GM12875 (cell line): Measurements from ENCODE around the gene RGL1.

Experiments
- H3K4me3 ChIP-seq: one replicate; pipeline ENCODE4 v1.5.1; 2011; ENCODE audit warnings: low read depth, low read length, control low read depth
- CTCF ChIP-seq: IDR thresholded peaks from 2 replicates; pipeline ENCODE4 v1.5.1; 2011; ENCODE audit warnings: low read depth, mild to moderate bottlenecking, control low read depth, inconsistent platforms, low read length, moderate library complexity, borderline replicate concordance; ENCODE audit not compliant: insufficient read depth

The RGL1 gene

GRCh38 chr1:183957216-183957830 is 152.4 kb downstream of the RGL1 start:
- no peak for TF ChIP-seq CTCF
- H3K4me3 ChIP-seq, result no peak overlapping the region

DNA sequence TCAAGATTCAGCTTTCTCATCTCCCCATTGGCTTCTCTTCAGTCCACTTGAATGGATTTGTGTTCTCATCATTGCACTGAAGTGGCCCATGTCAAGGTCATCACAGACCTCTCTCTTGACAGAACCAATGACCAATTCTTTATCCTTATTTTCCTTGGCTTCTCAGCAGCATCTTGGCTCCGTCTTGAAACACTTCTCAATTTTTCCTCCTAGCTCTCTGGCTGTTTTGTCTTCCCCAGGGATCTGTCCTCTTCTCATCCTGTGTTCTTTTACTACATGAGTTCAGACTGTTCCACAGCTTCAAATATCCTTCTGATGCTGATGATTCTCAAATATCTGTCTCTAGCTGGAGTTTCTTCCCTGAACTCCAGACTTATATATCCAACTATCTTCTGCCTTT is 154.0 kb downstream of the RGL1 start:
- TF ChIP-seq CTCF, result no peak
- no peak overlapping the region for H3K4me3 ChIP-seq

DNA sequence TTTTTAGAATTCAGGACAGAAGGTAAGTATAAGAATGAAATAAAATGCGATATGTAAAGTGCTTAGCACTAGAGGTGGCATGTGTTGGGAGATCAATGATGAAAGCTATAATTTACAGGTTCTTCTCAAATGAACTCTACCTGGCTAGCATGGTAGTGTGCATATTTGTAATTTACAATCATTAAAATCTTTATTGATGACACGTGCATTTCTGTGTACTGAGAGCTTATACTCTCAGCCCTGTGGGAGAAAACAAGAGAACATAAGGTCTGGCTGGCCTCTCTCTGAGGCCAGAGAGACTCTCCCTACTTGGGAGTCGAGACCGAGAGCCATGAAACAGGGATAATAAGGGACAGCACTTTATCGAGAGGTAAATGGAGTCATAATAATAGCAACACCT is 156.2 kb downstream of the RGL1 start:
- TF ChIP-seq CTCF, result no peak
- H3K4me3 ChIP-seq, result no peak overlapping the region

DNA sequence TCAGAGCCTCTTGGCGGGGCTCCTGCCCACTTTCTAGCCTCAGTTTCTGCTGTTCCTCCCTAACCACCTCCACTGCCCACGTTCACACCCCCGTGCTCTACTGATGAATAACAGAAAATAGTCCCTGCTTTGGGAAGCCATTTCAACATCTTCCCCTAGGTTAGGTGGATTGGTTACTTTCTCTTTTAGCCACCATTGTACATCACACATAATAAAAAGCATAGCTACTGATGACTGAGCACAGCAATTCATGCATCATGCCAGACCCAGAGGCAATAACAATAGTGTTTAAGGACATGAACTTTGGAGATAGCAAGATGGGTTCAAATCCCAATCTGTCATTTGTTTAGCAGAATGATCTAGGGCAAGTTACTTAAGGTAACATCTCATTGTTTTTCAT is 158.0 kb downstream of the RGL1 start:
- no peak for TF ChIP-seq CTCF

DNA sequence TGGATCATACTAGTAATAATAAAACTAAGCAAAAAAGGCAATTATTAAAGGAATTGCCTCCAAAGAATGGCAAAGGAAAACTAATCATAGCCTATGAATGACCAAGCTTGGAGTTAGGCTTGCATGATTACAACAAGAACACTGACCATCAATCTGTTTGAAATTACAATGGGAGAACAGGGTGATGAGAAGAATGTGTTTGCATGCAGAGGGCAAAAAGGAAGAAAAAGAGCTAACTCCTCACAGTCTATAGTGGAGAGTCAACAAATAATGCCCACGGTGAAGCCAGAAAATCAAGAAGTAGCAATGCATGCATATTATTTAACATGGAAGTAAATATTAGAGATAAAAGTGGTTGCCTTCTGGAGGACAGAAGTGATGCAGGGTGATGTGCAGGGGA is 160.8 kb downstream of the RGL1 start:
- TF ChIP-seq CTCF, result no peak
- H3K4me3 ChIP-seq, result no peak overlapping the region

More for the DNA sequence above, 158.0 kb downstream of the RGL1 start:
- H3K4me3 ChIP-seq, result no peak overlapping the region

DNA sequence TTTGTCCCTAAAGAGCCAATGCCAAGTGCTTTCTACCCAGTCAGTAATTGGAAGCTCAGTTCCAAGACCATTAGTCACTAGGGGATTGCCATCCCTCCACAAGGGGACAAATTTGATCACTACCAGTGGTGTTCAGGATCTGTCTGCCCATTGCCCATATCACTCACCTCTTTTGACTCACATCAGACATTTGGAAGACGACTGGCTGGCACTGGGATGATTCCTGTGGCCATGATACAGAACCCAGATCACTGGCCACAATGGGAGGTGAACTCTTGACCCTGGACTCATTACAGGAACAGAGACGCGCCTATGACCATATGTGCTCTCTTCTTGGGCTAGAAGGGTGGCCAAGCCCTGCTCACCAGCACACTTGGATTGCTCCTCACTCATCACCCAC is 161.6 kb downstream of the RGL1 start:
- no peak for TF ChIP-seq CTCF
- H3K4me3 ChIP-seq, result no peak overlapping the region

GRCh38 chr1:183967914-183968313 is 163.0 kb downstream of the RGL1 start:
- TF ChIP-seq CTCF, result no peak
- H3K4me3 ChIP-seq, result no peak overlapping the region
